Astrocyte of the cerebellum (primary cell): ENCODE data around the gene PRKAR1B.

Experiments used
- DNase-seq: peaks from one replicate; pipeline ENCODE4 v3.0.0-alpha.2; 2011; ENCODE audit warnings: low read depth
- H3K4me3 ChIP-seq: 2 replicates; pipeline ENCODE4 v1.5.1; 2011; ENCODE audit warnings: mild to moderate bottlenecking, low read depth, low read length, moderate library complexity
- in situ Hi-C: cut with HindIII; loops from 2 replicates; pipeline ENCODE4 v1.10.0; 2017; ENCODE audit warnings: low sequenced_read_pairs
- TF ChIP-seq, protein P1 (sequence below): IDR thresholded peaks from 2 replicates; pipeline ENCODE4 v1.5.1; 2012; ENCODE audit warnings: low read length, low read depth, moderate library complexity, mild to moderate bottlenecking; ENCODE audit errors: missing control alignments

Gene PRKAR1B

DNA sequence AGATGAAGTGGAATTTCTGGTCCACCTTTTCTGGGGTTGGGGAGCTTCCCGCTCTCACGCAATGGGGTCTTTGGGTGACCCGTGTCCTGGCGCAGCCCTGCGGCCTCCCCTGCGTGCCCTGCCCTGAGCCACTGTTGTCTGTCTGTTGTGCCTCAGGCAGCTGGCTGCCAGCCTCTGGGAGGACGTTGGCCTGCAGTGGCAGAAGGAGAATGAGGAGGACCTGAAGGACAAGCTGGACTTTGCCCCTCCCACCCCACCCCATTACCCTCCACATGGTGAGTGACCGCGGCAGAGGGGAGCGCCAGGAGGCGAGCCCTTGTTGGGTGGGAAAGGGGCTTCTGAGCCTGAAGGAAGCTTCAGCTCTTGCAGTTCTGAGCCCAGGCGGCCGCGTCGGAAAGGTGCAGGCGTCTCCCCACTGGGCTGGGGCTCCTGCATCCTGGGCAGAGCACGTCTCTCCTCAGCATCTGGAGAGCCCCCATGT is 14.2 kb upstream of the PRKAR1B start:
- in situ Hi-C loops = no loop called here

DNA sequence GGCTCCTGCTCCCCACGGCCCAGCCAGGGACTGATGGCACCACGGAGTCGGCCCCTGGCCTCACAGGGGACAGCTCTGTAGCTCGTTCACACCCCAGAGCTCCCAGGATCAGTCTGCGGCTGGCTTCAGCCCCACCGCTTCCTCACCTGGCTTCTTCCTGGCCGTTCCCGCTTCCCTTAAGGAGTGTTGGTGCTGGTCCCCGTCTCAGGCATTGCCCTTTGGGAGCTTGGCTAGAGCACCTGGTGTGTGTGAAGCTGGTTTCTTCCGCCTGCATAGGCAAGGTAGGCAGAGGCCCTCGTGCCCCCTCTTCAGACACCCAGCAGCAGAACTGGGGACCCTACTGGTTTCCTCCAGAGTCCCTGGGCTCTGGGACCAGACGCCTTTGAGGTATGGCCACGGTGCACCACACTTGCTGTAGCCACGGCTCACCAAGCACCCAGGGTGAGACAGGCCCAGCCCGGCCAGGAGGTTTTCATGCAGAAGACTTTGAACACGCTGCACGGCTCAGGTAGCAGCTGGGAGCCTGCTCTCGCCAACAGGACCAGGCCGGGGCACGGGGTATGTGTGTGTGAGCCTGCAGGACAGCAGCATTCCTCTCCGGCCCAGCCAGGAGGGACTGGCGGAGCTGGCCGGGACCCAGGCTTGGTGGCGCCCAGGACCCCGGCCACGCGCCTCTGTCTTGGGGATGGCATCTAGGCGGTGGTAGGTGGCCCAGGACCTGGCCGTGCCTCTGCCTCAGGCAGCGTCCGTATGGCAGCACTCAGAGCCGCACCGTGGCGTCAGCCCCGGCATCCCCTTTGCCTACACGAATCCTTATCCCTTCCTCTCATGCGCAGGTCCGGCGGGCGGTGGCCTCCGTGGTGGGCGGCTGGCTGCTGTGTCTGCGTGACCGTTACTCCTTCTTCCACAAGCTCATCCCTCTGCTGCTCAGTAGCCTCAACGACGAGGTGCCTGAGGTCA is 13.2 kb upstream of the PRKAR1B start:
- DNase-seq = no peak
- in situ Hi-C loops = no loop called here
- TF ChIP-seq, protein P1, sequence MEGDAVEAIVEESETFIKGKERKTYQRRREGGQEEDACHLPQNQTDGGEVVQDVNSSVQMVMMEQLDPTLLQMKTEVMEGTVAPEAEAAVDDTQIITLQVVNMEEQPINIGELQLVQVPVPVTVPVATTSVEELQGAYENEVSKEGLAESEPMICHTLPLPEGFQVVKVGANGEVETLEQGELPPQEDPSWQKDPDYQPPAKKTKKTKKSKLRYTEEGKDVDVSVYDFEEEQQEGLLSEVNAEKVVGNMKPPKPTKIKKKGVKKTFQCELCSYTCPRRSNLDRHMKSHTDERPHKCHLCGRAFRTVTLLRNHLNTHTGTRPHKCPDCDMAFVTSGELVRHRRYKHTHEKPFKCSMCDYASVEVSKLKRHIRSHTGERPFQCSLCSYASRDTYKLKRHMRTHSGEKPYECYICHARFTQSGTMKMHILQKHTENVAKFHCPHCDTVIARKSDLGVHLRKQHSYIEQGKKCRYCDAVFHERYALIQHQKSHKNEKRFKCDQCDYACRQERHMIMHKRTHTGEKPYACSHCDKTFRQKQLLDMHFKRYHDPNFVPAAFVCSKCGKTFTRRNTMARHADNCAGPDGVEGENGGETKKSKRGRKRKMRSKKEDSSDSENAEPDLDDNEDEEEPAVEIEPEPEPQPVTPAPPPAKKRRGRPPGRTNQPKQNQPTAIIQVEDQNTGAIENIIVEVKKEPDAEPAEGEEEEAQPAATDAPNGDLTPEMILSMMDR = no peak
- H3K4me3 ChIP-seq = no peak overlapping the region

More for the DNA sequence above, 14.2 kb upstream of the PRKAR1B start:
- H3K4me3 ChIP-seq = no peak overlapping the region
- TF ChIP-seq, protein P1 = no peak
- no peak for DNase-seq

- in situ Hi-C loops = no loop called here
- no peak for DNase-seq
- TF ChIP-seq, protein P1 = no peak
- H3K4me3 ChIP-seq = no peak overlapping the region
Observed at GRCh38 chr7:739455-739982, 12.4 kb upstream of the PRKAR1B start.

GRCh38 chr7:738723-739454 is 11.8 kb upstream of the PRKAR1B start:
- in situ Hi-C loops = no loop called here
- H3K4me3 ChIP-seq = no peak overlapping the region
- TF ChIP-seq, protein P1 = no peak
- no peak for DNase-seq

- no peak overlapping the region for H3K4me3 ChIP-seq
- no peak for DNase-seq
- TF ChIP-seq, protein P1 = no peak
- in situ Hi-C loops = no loop called here
Observed at GRCh38 chr7:738241-738640, 11.2 kb upstream of the PRKAR1B start.

GRCh38 chr7:734808-735207 is 7.7 kb upstream of the PRKAR1B start:
- DNase-seq = no peak
- no peak overlapping the region for H3K4me3 ChIP-seq
- in situ Hi-C loops = loop anchor here (5.0 kb wide), 1 partner anchor 68 kb away; no protein-coding TSS in a partner anchor
- TF ChIP-seq, protein P1 = no peak
